ENCODE results near the gene GINM1.
A peak's percentile ranks its signal among the peaks of the same experiment; 100 is the strongest.

The GINM1 gene, protein sequence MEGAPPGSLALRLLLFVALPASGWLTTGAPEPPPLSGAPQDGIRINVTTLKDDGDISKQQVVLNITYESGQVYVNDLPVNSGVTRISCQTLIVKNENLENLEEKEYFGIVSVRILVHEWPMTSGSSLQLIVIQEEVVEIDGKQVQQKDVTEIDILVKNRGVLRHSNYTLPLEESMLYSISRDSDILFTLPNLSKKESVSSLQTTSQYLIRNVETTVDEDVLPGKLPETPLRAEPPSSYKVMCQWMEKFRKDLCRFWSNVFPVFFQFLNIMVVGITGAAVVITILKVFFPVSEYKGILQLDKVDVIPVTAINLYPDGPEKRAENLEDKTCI

GRCh38 chr6:149565527-149566409 is at the start of gene GINM1:
TSS of gene GINM1 (plus strand) at chr6:149566375. CDS start at chr6:149566415, 40 bp downstream.
- peak; percentile 87 for DNase-seq

GRCh38 chr6:149529650-149530049 is 36.5 kb upstream of the GINM1 start:
- no peak for DNase-seq

- DNase-seq = no peak
Measured at GRCh38 chr6:149534742-149535141, 31.4 kb upstream of the GINM1 start.

DNA sequence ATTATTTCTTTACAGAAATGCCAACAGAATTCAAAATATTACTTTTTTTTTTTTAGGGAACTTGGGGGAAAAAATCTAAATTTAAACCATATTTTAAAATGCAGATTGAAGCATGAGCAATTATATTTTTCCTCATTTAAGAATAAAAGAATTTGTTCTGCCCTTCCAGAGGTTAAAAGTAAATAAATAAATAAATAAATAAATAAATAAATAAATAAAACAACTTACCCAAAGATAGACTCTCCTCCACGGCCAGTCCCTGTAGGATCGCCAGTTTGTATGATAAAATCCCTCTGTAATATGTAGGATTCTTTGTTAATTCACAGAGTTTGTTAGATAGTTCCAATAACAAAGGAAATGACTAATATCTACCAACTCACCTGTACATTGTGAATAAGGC is 25.0 kb upstream of the GINM1 start:
- no peak for DNase-seq

- no peak for DNase-seq
Measured at GRCh38 chr6:149544646-149545257, 21.4 kb upstream of the GINM1 start.

DNA sequence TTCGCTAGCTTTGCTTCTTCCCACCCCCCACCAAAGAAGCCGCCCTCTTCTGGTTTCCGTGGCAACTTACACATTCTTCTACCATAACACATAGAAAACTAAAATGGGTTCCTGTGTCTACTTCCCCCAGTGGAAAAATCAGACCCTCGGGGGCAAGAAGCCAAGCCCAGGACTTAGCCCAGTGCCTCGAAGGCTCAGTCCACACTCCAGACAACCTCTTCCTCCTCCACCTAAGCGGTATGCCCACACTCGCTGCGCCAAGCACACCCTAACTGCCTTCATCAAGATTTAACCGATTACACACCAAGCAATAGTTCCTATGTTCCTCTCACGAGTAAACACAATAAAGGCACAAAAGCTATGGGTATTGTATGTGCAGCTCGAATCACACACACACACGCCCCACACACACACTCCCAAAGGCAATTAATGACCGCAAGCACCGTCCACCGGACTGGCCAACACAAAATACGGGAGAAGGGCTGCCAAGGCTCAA is 20.9 kb upstream of the GINM1 start:
- DNase-seq = peak in 1 of 2 experiments; percentile 1

GRCh38 chr6:149545754-149546471 is 20.3 kb upstream of the GINM1 start, which contains the start of gene PPIL4:
TSS of gene PPIL4 (minus strand) at chr6:149546043. CDS start at chr6:149546005, 38 bp downstream.
- peak; percentile 86 to 90 for DNase-seq

DNA sequence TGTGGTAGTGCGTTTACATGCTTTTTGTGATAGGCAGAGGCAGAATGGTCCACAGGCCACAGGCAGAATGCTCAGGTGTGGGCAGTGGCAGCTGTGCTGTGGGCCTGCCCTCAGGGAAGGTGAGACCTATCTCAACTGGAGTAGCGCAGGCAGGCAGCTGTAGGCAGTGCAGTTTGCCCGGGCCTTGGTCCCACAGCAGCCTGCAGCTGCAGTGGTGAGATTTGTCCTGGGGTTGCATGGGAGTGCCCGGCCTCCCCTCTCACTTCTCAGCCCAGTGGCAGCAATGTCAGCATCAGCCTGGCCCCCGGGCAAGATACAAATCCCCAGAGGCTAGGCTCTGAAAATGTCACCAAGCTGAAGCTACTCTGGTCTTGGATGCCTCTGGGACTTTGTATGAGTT is 14.3 kb upstream of the GINM1 start:
- DNase-seq = no peak

GRCh38 chr6:149558029-149558428 is 8.1 kb upstream of the GINM1 start:
- DNase-seq = no peak

DNA sequence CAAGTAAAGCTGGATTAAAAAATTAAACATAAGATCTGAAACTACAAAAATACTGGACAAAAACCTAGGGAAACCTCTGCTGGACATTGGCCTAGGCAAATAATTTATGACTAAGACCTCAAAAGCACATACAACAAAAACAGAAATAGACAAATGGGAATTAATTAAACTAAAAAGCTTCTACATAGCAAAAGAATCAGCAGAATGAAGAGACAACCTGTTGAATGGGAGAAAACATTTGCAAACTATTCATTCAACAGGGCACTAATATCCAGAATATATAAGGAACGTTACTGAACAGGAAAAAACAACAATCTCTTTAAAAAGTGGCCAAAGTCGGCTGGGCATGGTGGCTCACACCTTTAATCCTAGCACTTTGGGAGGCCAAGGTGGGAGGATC is 6.8 kb upstream of the GINM1 start:
- no peak for DNase-seq

- no peak for DNase-seq
Measured at GRCh38 chr6:149560736-149561135, 5.4 kb upstream of the GINM1 start.

DNA sequence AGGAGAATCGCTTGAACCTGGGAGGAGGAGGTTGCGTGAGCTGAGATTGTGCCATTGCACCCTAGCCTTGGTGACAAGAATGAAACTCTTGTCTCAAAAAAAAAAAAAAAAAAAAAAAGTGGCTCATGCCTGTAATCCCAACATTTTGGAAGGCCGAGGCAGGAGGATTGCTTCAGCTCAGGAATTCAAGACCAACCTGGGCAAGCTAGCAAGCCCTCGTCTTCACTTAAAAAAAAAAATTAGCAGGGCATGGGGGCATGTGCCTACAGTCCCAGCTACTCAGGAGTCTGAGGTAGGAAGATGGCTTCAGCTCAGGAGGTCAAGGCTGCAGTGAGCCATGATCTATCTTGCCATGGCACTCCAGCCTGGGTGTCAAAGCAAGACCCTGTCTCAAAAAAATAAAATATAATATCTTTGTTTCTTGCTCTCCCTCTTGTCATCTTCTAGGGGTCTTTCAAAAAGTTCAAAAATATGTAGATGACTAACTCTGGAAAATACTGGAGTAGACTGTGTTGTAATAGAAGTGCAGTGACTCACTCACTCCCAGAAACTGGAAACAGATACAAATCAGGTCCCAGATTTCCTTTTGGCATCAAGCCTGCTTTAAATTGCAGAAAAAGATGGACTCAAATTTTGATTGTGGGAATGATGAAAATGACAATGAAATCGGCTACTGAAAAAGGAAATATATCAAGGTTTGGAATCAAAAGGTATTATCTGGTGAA is 2.8 kb upstream of the GINM1 start:
- DNase-seq = no peak

DNA sequence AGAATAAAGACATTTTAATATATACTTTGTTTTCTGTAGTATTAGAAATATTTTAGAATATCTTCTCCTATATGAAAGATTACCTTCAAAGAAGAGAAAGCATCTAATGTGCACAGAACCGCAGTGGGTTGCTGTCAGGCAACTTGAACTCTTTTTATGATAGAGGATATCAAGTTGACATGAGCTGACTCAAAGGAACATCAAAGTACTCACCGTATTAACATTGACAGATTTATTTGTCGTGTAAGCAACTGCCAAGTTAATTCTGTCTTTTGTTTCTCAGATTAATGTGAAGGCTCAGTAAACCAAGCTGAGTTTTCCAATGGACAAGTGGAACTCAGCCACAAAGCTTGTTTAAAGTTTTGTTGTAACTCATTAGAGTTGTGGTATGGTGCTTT is 2.2 kb upstream of the GINM1 start:
- DNase-seq = no peak

DNA sequence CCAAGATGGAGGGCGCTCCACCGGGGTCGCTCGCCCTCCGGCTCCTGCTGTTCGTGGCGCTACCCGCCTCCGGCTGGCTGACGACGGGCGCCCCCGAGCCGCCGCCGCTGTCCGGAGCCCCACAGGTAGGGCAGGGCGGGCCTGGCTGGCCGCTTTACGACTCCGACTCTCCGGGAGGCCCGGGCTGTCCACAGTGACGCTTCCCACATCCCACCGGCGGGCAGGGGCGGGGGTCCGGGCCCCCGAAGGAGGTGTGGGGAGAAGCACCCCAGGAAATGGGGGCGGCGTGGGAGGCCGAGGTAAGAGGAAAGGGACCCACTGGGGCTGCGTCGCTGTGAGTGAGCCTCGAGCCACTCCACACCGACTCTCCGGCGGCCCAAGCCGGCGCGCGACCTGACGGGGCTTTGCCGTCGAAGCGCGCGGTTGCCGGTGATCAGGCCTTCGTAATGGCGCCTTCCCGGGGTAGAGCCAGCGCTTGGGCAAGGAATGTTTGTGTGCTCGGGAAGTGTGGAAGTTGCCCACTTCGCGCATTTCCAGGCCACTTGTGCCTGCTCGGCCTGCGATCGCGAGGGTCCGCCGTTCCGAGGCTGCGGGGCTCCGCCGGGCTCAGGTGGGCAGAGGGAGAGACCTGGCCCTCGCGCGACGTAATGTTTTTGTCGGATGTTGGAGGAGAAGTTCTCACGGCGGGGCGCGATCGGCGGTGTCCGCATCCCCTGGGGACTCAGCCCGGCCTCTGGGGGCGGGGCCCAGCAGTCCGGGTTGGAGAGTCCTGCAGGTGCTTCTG is 427 bp downstream of the GINM1 start:
- DNase-seq = peak in 1 of 2 experiments; percentile 45

- DNase-seq = no peak
Measured at GRCh38 chr6:149567194-149567586, 1.0 kb downstream of the GINM1 start.

DNA sequence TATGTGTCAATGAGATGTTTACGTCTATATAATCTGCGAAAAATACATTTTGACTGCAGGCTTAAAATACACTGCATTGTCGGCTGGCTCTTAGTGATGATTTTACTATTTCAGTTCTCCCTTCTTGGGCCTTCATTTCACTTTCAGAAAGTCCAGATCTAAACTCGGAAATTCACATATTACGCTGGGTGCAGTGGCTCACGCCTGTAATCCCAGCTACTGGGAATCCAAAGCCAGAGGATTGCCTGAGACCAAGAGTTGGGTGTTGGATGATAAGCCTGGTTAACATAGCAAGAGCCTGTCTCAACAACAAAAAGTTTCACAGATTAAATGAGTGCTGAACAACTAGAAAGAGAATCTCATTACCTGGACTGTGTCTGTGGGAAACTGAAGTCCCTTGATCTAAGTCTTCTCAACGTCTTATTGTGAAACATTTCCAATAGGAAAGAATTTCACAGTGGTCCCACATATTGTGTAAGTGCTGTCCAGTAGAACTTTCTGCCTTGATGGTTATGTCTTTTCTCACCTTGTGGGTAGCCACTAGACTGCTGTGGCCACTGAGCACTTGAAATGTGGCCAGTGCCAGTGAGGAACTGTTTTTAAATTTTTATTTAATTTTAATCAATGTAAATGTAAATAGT is 1.9 kb downstream of the GINM1 start:
- no peak for DNase-seq

GRCh38 chr6:149580880-149581279 is 14.7 kb downstream of the GINM1 start:
- DNase-seq = no peak

GRCh38 chr6:149581349-149581748 is 15.2 kb downstream of the GINM1 start:
- no peak for DNase-seq

GRCh38 chr6:149586149-149586548 is 20.0 kb downstream of the GINM1 start:
- no peak for DNase-seq

GRCh38 chr6:149592983-149593382 is 26.8 kb downstream of the GINM1 start:
- DNase-seq = no peak

DNA sequence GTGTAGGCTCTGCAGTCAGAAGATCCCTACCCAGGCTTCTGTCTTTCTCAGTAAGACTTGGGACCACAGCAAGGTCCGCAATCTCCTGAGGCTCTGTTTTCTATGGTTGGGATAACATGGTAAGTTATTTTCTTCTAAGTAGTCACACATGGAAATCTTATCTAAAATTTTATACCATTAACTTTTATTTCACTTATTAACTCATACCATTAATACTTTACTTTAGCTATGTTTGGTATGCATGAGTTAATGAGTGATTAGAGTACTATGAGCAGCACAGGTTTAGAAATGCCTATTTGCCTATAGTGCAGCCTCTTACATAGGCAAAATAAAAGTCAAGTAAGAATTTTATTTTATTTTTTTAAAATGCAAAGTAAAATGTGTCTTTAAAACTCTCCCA is 27.2 kb downstream of the GINM1 start:
- DNase-seq = no peak
